Cardiac fibroblast (primary cell): ENCODE data around the gene TTYH3.
A peak's percentile ranks its signal among the peaks of the same experiment; 100 is the strongest.
"Not testable (repeated sequence)": the region's sequence is repeated elsewhere in the genome, so short reads cannot be mapped to it uniquely, and the experiment has no call there.

ENCODE experiments used
- DNase-seq, 2 donors: peaks; one replicate each; pipeline versions ENCODE4 v3.0.0 to v3.0.0-alpha.2; 2010; ENCODE audit warnings: low read depth in 2 of 2
- H3K4me3 ChIP-seq, 2 donors: replicated peaks in 1 of 2; 1 replicate in 1 of 2; 2 replicates in 1 of 2; pipeline ENCODE4 v1.5.1; 2011; ENCODE audit warnings: low read depth in 2 of 2, low read length in 2 of 2, mild to moderate bottlenecking in 2 of 2, moderate library complexity in 1 of 2
- TF ChIP-seq, protein P1 (sequence below): IDR thresholded peaks from one replicate; pipeline ENCODE4 v1.5.1; 2011; ENCODE audit warnings: low read depth, mild to moderate bottlenecking, low read length, inconsistent platforms

Gene TTYH3

DNA sequence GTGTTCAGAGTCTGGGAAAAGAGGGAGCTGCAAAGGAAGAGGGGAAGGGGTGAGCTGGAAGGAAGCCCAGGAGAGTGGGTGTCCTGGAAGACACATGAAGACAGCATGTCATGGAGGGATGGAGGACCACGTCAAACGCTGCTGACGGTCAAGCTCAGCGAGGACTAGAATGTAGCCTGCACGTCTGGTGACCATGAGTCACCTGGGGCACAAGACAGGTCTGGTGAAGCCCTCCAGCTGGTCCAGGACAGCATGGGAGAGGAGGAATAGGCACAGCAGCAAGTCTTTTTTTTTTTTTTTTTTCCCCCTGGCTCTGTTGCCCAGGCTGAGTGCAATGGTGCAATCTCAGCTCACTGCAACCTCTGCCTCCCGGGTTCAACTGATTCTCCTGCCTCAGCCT is 36.6 kb downstream of the TTYH3 start:
- no peak overlapping the region for H3K4me3 ChIP-seq
- DNase-seq, result peak; percentile 83
- TF ChIP-seq, protein P1, sequence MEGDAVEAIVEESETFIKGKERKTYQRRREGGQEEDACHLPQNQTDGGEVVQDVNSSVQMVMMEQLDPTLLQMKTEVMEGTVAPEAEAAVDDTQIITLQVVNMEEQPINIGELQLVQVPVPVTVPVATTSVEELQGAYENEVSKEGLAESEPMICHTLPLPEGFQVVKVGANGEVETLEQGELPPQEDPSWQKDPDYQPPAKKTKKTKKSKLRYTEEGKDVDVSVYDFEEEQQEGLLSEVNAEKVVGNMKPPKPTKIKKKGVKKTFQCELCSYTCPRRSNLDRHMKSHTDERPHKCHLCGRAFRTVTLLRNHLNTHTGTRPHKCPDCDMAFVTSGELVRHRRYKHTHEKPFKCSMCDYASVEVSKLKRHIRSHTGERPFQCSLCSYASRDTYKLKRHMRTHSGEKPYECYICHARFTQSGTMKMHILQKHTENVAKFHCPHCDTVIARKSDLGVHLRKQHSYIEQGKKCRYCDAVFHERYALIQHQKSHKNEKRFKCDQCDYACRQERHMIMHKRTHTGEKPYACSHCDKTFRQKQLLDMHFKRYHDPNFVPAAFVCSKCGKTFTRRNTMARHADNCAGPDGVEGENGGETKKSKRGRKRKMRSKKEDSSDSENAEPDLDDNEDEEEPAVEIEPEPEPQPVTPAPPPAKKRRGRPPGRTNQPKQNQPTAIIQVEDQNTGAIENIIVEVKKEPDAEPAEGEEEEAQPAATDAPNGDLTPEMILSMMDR, result no peak

DNA sequence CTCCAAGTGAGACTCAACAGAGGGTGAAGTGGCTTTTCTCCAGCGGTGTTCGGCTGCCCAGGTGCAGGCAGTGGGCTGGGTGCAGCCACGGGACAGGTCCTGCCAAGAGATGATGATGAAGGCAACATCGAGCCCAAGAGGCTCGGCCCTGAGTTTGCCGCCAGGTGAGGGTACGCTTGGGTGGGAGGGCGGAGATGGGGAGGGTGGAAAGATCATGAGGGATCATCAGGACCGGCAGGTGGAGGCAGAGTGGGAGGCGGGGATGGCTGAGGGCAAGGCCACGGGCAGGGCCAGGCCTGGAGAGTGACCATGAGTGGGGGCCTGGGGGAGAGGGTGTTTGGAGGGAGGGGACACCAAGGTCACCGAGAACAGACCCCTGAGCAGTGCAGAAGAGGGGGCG is 38.4 kb downstream of the TTYH3 start:
- DNase-seq, result no peak
- H3K4me3 ChIP-seq, result no peak overlapping the region
- TF ChIP-seq, protein P1, result no peak

DNA sequence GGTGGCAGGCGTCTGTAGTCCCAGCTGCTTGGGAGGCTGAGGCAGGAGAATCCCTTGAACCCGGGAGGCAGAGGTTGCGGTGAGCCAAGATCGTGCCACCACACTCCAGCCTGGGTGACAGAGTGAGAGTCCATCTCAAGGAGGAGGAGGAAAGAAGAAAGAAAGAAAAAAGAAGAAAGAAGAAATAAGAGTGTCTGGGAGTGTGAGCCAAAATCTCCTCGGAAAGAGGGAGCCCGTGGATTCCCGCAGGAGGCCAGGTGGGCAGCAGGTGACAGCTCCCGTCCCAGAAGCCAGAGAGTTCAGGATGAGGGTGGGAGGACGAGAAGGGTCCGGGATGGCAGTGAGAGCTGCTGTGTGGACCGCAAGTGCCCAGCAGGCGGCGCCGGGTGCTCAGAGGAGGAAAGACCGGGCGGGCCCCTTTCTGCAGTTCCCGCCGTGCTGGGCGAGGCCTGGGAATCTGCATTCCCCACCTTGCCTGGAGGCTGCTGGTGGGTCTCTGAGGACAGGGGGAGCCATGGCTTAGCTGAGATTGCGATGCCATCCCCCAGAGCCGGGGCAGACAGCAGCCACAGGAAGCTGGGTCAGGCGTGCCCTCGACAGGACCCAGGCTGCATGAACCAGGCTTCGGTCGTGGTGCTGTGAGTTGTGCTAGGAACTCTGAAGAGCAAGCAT is 39.1 kb downstream of the TTYH3 start:
- H3K4me3 ChIP-seq, result no peak overlapping the region
- TF ChIP-seq, protein P1, result peak; percentile 93
- DNase-seq, result peak; percentile 65 to 70

DNA sequence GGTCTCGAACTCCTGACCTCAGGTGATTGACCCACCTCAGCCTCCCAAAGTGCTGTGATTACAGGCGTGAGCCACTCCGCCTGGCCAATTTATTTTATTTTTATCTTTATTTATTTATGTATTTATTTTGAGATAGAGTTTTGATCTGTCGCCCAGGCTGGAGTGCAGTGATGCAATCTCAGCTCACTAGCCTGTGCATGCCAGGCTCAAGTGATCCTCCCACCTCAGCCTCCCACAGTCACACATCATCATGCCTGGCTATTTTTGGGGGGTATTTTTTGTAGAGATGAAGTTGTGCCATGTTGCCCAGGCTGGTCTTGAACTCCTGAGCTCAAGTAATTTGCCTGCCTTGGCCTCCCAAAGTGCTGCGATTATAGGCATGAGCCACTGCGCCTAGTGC is 41.4 kb downstream of the TTYH3 start:
- not testable (repeated sequence) for DNase-seq, H3K4me3 ChIP-seq

DNA sequence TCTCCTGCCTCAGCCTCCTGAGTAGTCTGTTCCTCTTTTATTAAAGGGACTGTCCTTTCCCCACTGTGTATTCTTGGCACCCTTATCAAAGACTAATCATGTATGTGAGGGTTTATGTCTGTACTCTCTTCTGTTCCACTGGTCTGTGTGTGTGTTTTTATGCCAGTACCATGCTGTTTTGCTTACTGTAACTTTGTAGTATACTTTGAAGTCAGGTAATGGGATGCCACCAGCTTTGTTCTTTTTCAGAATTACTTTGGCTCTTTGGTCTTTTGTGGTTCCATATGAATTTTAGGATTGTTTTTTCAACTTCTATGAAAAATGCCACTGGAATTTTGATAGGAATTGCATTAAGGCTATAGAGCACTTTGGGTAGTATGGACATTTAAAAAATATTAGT is 42.1 kb downstream of the TTYH3 start:
- no peak for DNase-seq
- H3K4me3 ChIP-seq, result no peak overlapping the region
- TF ChIP-seq, protein P1, result no peak

DNA sequence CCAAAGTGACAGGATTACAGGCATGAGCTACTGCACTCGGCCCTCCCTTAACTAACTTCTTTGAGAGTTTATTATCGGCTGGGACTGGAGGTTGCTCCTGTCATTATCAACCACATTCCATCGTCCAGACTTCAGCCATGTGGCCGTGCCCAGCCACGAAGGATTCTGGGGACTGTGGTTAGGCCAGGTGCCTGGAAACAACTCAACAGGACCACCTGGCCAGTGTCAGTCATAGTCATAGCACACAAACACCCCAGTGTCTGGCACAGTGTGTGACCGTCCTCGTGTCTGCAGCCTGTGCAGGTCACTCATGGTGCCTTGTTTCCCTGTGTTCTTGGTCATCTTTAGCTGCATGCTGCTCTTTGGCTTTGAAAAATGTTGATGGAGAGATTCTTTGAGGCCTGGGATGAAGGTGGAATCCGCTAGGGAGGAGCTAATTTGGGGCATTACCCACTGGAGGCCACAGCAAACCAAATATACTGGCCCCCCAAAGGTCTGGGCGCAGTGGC is 43.5 kb downstream of the TTYH3 start:
- no peak for DNase-seq
- TF ChIP-seq, protein P1, result no peak
- H3K4me3 ChIP-seq, result no peak overlapping the region

DNA sequence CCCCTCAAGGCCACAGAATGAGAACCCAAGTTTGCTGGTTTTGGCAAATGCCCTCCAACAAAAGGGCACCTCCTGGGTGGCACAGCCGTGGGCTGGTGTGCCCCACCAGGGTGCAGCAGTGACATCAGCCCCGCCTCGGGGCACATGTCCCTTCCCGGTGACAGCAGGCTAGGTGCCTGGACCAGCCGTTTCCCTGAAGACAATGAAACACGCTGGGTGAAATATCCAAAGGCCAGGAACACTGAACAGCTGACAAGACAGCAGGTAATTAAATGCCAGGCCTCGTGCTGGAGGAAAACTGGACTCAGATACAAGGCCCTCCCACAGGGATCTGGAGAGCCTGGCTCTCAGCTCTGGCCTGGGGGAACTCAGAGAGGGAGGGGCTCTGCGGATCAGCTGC is 44.8 kb downstream of the TTYH3 start:
- not testable (repeated sequence) for DNase-seq, H3K4me3 ChIP-seq

DNA sequence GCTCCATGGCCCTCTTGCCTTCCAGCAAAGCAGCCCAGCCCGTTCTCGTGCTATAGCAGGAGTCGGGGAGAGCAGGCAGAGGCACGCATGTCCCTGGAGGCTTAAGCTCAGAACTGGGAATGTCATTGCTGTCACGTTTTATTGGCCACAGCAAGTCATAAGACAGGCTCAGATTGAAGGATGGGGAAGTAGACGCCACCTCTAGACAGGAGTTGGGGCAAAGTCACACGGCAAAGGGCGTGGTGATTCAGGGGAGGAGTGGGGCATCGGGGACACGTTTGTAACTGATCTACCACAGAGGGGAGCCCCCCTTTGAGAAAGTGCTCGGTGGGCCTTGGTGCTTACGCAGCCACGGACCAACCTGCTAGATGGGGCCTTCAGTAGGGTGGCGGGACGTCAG is 46.7 kb downstream of the TTYH3 start:
- DNase-seq, H3K4me3 ChIP-seq: not testable (repeated sequence)

DNA sequence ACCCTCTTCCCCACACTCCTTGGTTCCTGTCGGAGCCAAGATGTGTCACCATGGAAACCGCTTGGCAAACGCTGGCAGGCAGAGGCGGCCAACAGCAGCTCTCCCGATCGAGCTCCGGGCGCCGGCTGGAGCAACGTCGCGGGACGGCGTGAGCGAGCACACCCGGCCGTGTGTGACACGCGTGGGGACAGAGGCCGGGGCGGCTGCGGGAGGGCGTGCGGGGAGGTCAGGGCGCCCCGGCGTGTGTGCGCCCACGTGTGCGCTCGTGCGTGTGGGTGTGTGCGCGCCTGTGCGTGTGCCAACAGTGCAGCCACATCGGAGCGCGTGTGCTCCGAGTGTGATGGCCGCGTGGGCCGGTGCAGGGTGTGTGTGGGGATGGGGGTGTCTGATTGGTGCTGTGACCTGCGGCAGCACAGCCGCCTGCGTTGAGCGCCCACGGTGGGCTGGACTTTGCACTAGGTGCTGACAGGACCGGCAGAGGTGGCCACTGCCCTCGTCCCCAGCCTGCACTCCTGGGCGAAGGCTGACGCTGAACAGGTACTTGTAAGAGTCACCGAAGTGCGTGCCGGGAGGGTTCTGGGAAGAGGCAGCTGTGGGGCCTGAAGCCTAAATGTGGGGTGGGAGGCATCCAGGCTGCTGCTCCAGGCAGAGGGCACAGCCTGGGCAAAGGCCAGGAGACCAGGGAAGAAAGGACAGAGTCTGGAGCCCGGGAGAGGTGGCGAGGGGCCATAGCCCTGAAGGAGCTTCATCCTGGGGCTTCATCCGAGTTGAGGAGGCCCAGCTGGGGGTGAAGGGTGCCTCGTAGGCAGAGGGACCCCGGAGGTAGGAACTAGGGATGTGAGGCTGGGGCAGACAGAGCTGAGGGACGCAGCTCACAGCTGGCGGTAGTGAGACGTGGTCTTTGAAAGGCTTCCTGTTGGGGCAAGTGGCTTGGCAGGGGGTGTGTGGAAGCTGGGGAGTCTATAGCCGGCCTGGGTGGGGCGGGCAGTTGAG is 47.6 kb downstream of the TTYH3 start:
- DNase-seq, H3K4me3 ChIP-seq: not testable (repeated sequence)
